ENCODE measurements around the gene CYB5D1.

DNA sequence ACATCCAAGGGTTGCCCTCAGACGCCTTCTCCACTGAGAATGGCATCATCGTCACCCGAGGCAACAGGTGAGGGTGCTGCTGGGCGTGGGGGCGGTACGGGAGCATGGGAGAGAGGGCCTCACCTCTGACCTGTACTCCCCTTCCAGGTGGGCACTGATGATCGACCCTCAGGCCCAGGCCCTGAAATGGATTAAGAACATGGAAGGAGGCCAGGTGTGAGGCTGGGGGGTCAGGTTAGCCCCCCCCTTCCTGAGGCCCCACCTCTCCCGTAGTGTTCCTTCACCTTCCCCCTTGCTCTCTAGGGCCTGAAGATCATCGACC, 40.2 kb upstream of the CYB5D1 start:
- TF ChIP-seq CTCF (IDR thresholded peaks at IDR 0.05): no peak
- TF ChIP-seq POLR2A (IDR thresholded peaks at IDR 0.05): no peak
